Stomach (tissue), 4 donors: ENCODE data around the gene ZDHHC13.

Experiments used
- CTCF ChIP-seq, 7 experiments: fragments of 450-650 bp in 4 of 7; fragments of 200-600 bp in 3 of 7; sonication (generic) in 3 of 7; IDR thresholded peaks; one replicate each; pipeline ENCODE4 v1.5.1; 2016 to 2019; ENCODE audit warnings: antibody characterized with exemption in 7 of 7, control low read depth in 2 of 7, mild to moderate bottlenecking in 1 of 7
- POLR2A ChIP-seq, 4 donors: fragments of 450-650 bp; IDR thresholded peaks; one replicate each; pipeline ENCODE4 v1.6.1; 2016; ENCODE audit warnings: antibody characterized with exemption in 4 of 4, control low read depth in 2 of 4, mild to moderate bottlenecking in 1 of 4, moderate library complexity in 1 of 4
- POLR2AphosphoS5 ChIP-seq, 3 donors: sonication (generic); formaldehyde crosslinking; IDR thresholded peaks; one replicate each; pipeline ENCODE4 v1.6.1; 2016; ENCODE audit warnings: antibody characterized with exemption in 3 of 3

- TF ChIP-seq POLR2A (IDR thresholded peaks at IDR 0.05) (no peak), POLR2AphosphoS5 (IDR thresholded peaks at IDR 0.05) (no peak), CTCF (IDR thresholded peaks at IDR 0.05) (no peak)
These were observed 28.2 kb upstream of the ZDHHC13 start for GRCh38 chr11:19088791-19089190.
